GM19463 (cell line): ENCODE data around the gene PCSK1N.

Experiments
- ATAC-seq: cut with Tn5 transposase; IDR thresholded peaks from one replicate; pipeline ENCODE4 v1.9.1; 2021; ENCODE audit warnings: mild to moderate bottlenecking, moderate library complexity; ENCODE audit not compliant: unreplicated experiment

The PCSK1N gene

GRCh38 chrX:48791063-48791820 is 44.2 kb downstream of the PCSK1N start:
- no peak for ATAC-seq

- no peak for ATAC-seq
Measured at GRCh38 chrX:48790477-48790876, 44.9 kb downstream of the PCSK1N start.

- no peak for ATAC-seq
Measured at GRCh38 chrX:48789366-48790220, 45.8 kb downstream of the PCSK1N start.

GRCh38 chrX:48787505-48788443 is 47.6 kb downstream of the PCSK1N start:
- ATAC-seq: no peak

GRCh38 chrX:48786825-48787504 is 48.4 kb downstream of the PCSK1N start:
- ATAC-seq: no peak

GRCh38 chrX:48786341-48786800 is 49.0 kb downstream of the PCSK1N start, which contains the start of gene GATA1:
Gene GATA1, plus strand, starts transcription at chrX:48786590. Its CDS starts 4,520 bp downstream, at chrX:48791110.
- ATAC-seq: no peak

GRCh38 chrX:48785540-48786214 is 49.7 kb downstream of the PCSK1N start:
- ATAC-seq: no peak

- no peak for ATAC-seq
Measured at GRCh38 chrX:48785186-48785539, 50.2 kb downstream of the PCSK1N start.

GRCh38 chrX:48784726-48785125 is 50.7 kb downstream of the PCSK1N start:
- no peak for ATAC-seq

- ATAC-seq: no peak
Measured at GRCh38 chrX:48782795-48783194, 52.6 kb downstream of the PCSK1N start.

- ATAC-seq: no peak
Measured at GRCh38 chrX:48782216-48782615, 53.2 kb downstream of the PCSK1N start.

- no peak for ATAC-seq
Measured at GRCh38 chrX:48781705-48782104, 53.7 kb downstream of the PCSK1N start.
